Measurements from ENCODE around the gene SREBF2.

- TF ChIP-seq, protein P1, sequence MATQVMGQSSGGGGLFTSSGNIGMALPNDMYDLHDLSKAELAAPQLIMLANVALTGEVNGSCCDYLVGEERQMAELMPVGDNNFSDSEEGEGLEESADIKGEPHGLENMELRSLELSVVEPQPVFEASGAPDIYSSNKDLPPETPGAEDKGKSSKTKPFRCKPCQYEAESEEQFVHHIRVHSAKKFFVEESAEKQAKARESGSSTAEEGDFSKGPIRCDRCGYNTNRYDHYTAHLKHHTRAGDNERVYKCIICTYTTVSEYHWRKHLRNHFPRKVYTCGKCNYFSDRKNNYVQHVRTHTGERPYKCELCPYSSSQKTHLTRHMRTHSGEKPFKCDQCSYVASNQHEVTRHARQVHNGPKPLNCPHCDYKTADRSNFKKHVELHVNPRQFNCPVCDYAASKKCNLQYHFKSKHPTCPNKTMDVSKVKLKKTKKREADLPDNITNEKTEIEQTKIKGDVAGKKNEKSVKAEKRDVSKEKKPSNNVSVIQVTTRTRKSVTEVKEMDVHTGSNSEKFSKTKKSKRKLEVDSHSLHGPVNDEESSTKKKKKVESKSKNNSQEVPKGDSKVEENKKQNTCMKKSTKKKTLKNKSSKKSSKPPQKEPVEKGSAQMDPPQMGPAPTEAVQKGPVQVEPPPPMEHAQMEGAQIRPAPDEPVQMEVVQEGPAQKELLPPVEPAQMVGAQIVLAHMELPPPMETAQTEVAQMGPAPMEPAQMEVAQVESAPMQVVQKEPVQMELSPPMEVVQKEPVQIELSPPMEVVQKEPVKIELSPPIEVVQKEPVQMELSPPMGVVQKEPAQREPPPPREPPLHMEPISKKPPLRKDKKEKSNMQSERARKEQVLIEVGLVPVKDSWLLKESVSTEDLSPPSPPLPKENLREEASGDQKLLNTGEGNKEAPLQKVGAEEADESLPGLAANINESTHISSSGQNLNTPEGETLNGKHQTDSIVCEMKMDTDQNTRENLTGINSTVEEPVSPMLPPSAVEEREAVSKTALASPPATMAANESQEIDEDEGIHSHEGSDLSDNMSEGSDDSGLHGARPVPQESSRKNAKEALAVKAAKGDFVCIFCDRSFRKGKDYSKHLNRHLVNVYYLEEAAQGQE (IDR thresholded peaks at IDR 0.05; ENCODE audit: insufficient read depth in 1 of 2, low read depth in 2 of 2, low read length in 2 of 2), result no peak
- TF ChIP-seq TAF1 (IDR thresholded peaks at IDR 0.05; ENCODE audit: borderline replicate concordance, insufficient read depth, low read length) (no peak), SIN3A (IDR thresholded peaks at IDR 0.05; ENCODE audit: borderline replicate concordance, insufficient read depth, low read length) (no peak), POLR2AphosphoS5 (IDR thresholded peaks at IDR 0.05; ENCODE audit: low read depth, low read length) (no peak)
Measured at GRCh38 chr22:41902932-41903421, 70.1 kb downstream of the SREBF2 start.

Measured in PFSK-1 (cell line).